Prostate gland (tissue), 2 donors: ENCODE results near the gene TRMT2B. TPM values are rescaled to one million over a fixed set of nuclear protein-coding genes. Genes with fewer than 3 reads are reported as not detected.

Experiments used
- DNase-seq: peaks from one replicate; pipeline ENCODE4 v3.0.0-alpha.2; 2019; ENCODE audit warnings: low spot score
- H3K27ac ChIP-seq, 2 donors: fragments of 200-600 bp; sonication (generic); 2 replicates each; pipeline ENCODE4 v1.5.1; 2017 to 2019
- H3K27me3 ChIP-seq: fragments of 200-600 bp; sonication (generic); replicated peaks from 2 replicates; pipeline ENCODE4 v1.5.1; 2019; ENCODE audit not compliant: insufficient read depth
- H3K36me3 ChIP-seq, 2 donors: fragments of 200-600 bp; sonication (generic); 1 replicate in 1 of 2; 2 replicates in 1 of 2; pipeline versions ENCODE4 v1.5.1 to v1.8.1; 2017 to 2019
- H3K4me1 ChIP-seq: fragments of 200-600 bp; sonication (generic); replicated peaks from 2 replicates; pipeline ENCODE4 v1.5.1; 2019
- H3K4me3 ChIP-seq, 2 donors: fragments of 200-600 bp; sonication (generic); 2 replicates each; pipeline ENCODE4 v1.5.1; 2017 to 2019
- H3K9me3 ChIP-seq: fragments of 200-600 bp; sonication (generic); 2 replicates; pipeline ENCODE4 v1.5.1; 2017
- POLR2A ChIP-seq: fragments of 450-650 bp; IDR thresholded peaks from one replicate; pipeline ENCODE4 v1.6.1; 2016; ENCODE audit warnings: antibody characterized with exemption, mild to moderate bottlenecking
- POLR2AphosphoS5 ChIP-seq: sonication (generic); formaldehyde crosslinking; IDR thresholded peaks from one replicate; pipeline ENCODE4 v1.6.1; 2017; ENCODE audit warnings: antibody characterized with exemption
- WGBS: methylation state at CpG from one replicate; pipeline ENCODE4 v1.1.5; 2018; 5-methylcytosine and 5-hydroxymethylcytosine counted together
- intact Hi-C: fragments of 100-400 bp; cut with DNase I; formaldehyde crosslinking; loops from one replicate; pipeline ENCODE4 v1.14.2; 2022
- total RNA-seq, 2 donors: library from RNA; depleted of rRNA; stranded (reverse); fragments of >200 nt; gene quantifications; one replicate each; pipeline ENCODE4 v1.1.0, GENCODE V29; 2016
- TF ChIP-seq, protein P1 (sequence below), 4 experiments: fragments of 200-600 bp in 2 of 4; fragments of 450-650 bp in 2 of 4; sonication (generic) in 2 of 4; IDR thresholded peaks; 1 replicate in 3 of 4; 2 replicates in 1 of 4; pipeline ENCODE4 v1.5.1; 2016 to 2019; ENCODE audit warnings: antibody characterized with exemption in 4 of 4, mild to moderate bottlenecking in 2 of 4, moderate library complexity in 2 of 4

The TRMT2B gene
- total RNA-seq, 2 donors from 2014 or later: 14.0 to 29.5 TPM

GRCh38 chrX:100962811-100963210 lies 89.1 kb downstream of the TRMT2B start:
- WGBS: 55% methylated on average over 3 of the region's 3 CpGs
- no peaks in the 10 kb centered on the region for H3K4me1 ChIP-seq
- H3K9me3 ChIP-seq: no peaks in the 10 kb centered on the region
- H3K4me3 ChIP-seq: no peak overlapping the region
- no peaks in the 10 kb centered on the region for H3K36me3 ChIP-seq
- TF ChIP-seq, protein P1, sequence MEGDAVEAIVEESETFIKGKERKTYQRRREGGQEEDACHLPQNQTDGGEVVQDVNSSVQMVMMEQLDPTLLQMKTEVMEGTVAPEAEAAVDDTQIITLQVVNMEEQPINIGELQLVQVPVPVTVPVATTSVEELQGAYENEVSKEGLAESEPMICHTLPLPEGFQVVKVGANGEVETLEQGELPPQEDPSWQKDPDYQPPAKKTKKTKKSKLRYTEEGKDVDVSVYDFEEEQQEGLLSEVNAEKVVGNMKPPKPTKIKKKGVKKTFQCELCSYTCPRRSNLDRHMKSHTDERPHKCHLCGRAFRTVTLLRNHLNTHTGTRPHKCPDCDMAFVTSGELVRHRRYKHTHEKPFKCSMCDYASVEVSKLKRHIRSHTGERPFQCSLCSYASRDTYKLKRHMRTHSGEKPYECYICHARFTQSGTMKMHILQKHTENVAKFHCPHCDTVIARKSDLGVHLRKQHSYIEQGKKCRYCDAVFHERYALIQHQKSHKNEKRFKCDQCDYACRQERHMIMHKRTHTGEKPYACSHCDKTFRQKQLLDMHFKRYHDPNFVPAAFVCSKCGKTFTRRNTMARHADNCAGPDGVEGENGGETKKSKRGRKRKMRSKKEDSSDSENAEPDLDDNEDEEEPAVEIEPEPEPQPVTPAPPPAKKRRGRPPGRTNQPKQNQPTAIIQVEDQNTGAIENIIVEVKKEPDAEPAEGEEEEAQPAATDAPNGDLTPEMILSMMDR (IDR thresholded peaks at IDR 0.05): no peak
- TF ChIP-seq POLR2A (no peak), POLR2AphosphoS5 (no peak)
- no peak overlapping the region for H3K27ac ChIP-seq
- DNase-seq: no peak
- H3K27me3 ChIP-seq: no peaks in the 10 kb centered on the region
- intact Hi-C loops: no loop called here

Other genes starting within 250 kb of the TRMT2B start
- 10 to 100 TPM; 13.5 to 38.2 TPM for gene CSTF2, start 231.7 kb downstream of the TRMT2B start, total RNA-seq
- under 1 TPM; 0.14 to 0.62 TPM for gene NOX1, start 177.8 kb downstream of the TRMT2B start, total RNA-seq
- gene XKRX, start 123.2 kb downstream of the TRMT2B start, total RNA-seq: under 1 TPM; 0.36 to 0.85 TPM
- gene ARL13A, start 82.4 kb downstream of the TRMT2B start, total RNA-seq: 1 to 10 TPM in 1 of 2 donors, not detected in 1; 1.2 TPM
- 1 to 10 TPM; 3.6 to 7.8 TPM for gene TMEM35A, start 26.8 kb upstream of the TRMT2B start, total RNA-seq
- gene CENPI, start 46.1 kb upstream of the TRMT2B start, total RNA-seq: 1 to 10 TPM; 1.0 to 1.9 TPM
- gene DRP2, start 167.7 kb upstream of the TRMT2B start, total RNA-seq: 1 to 10 TPM in 1 of 2 donors, under 1 TPM in 1; 0.68 to 1.9 TPM
- 10 to 100 TPM in 1 of 2 donors, not detected in 1; 54.6 TPM for gene TAF7L, start 239.2 kb upstream of the TRMT2B start, total RNA-seq